Effector memory CD4-positive, alpha-beta T cell (primary cell): ENCODE data around the gene RCHY1.

ENCODE experiments used
- DNase-seq, 3 donors: peaks; one replicate each; pipeline ENCODE4 v3.0.0-alpha.2; 2020
- H3K27ac ChIP-seq: 2 replicates; pipeline ENCODE4 v1.7.0; 2013; ENCODE audit warnings: mild to moderate bottlenecking, low read length, moderate library complexity; ENCODE audit not compliant: insufficient read depth, poor library complexity, severe bottlenecking
- H3K27me3 ChIP-seq: replicated peaks from 2 replicates; pipeline ENCODE4 v1.7.0; 2013; ENCODE audit warnings: mild to moderate bottlenecking, low read length; ENCODE audit not compliant: insufficient read depth, control insufficient read depth, poor library complexity, severe bottlenecking
- H3K36me3 ChIP-seq: 2 replicates; pipeline ENCODE4 v1.7.0; 2013; ENCODE audit warnings: mild to moderate bottlenecking, low read length, moderate library complexity; ENCODE audit not compliant: control insufficient read depth, insufficient read depth
- H3K4me1 ChIP-seq: 2 replicates; pipeline ENCODE4 v1.7.0; 2013; ENCODE audit warnings: low read length, mild to moderate bottlenecking; ENCODE audit not compliant: control insufficient read depth, insufficient read depth, poor library complexity, severe bottlenecking
- H3K4me3 ChIP-seq: 2 replicates; pipeline ENCODE4 v1.7.0; 2013; ENCODE audit warnings: low read length, low read depth, mild to moderate bottlenecking; ENCODE audit not compliant: insufficient read depth, poor library complexity, severe bottlenecking
- H3K9me3 ChIP-seq: 2 replicates; pipeline ENCODE4 v1.7.0; 2013; ENCODE audit warnings: mild to moderate bottlenecking, low read length, moderate library complexity; ENCODE audit not compliant: control insufficient read depth

RCHY1 gene

GRCh38 chr4:75434105-75434504, 80.1 kb downstream of the RCHY1 start:
- Histone ChIP-seq H3K9me3 (no peaks in the 10 kb centered on the region), H3K4me1 (no peaks in the 10 kb centered on the region), H3K27ac (no peak overlapping the region), H3K27me3 (no peaks in the 10 kb centered on the region), H3K36me3 (no peaks in the 10 kb centered on the region), H3K4me3 (no peak overlapping the region)
- DNase-seq = no peak

GRCh38 chr4:75432683-75433082, 81.5 kb downstream of the RCHY1 start:
- Histone ChIP-seq H3K4me3 (no peak overlapping the region), H3K27ac (no peak overlapping the region), H3K9me3 (no peaks in the 10 kb centered on the region), H3K36me3 (no peaks in the 10 kb centered on the region), H3K4me1 (no peaks in the 10 kb centered on the region), H3K27me3 (no peaks in the 10 kb centered on the region)
- no peak for DNase-seq

- no peak overlapping the region for H3K27ac ChIP-seq
- no peaks in the 10 kb centered on the region for H3K27me3 ChIP-seq
- H3K4me3 ChIP-seq = no peak overlapping the region
- no peaks in the 10 kb centered on the region for H3K4me1 ChIP-seq
- no peaks in the 10 kb centered on the region for H3K9me3 ChIP-seq
- no peaks in the 10 kb centered on the region for H3K36me3 ChIP-seq
- no peak for DNase-seq
Observed at GRCh38 chr4:75429208-75429607, 85.0 kb downstream of the RCHY1 start.
